Chondrocyte (in vitro differentiated cells): ENCODE results near the gene EIF4A3. TPM values are rescaled to one million over a fixed set of nuclear protein-coding genes. Genes with fewer than 3 reads are reported as not detected.
A peak's percentile ranks its signal among the peaks of the same experiment; 100 is the strongest.
"Not testable (repeated sequence)": the region's sequence is repeated elsewhere in the genome, so short reads cannot be mapped to it uniquely, and the experiment has no call there.

ENCODE experiments used
- DNase-seq: peaks from one replicate; pipeline ENCODE4 v3.0.0; 2021; ENCODE audit warnings: mixed read lengths, low spot score
- H3K27ac Mint-ChIP-seq: one replicate; pipeline ENCODE4 v1.8.0; 2021; ENCODE audit warnings: mild to moderate bottlenecking, moderate library complexity, mixed read lengths; ENCODE audit not compliant: unreplicated experiment
- H3K27me3 Mint-ChIP-seq: 2 replicates; pipeline ENCODE4 v1.8.0; 2021; ENCODE audit warnings: low read depth, mixed read lengths
- H3K36me3 Mint-ChIP-seq: 2 replicates; pipeline ENCODE4 v1.8.0; 2021; ENCODE audit warnings: low read depth, mixed read lengths
- H3K4me1 Mint-ChIP-seq: 2 replicates; pipeline ENCODE4 v1.8.0; 2021; ENCODE audit warnings: low read depth, mild to moderate bottlenecking, mixed read lengths
- H3K4me3 Mint-ChIP-seq: one replicate; pipeline ENCODE4 v1.8.0; 2021; ENCODE audit warnings: mild to moderate bottlenecking, moderate library complexity, mixed read lengths; ENCODE audit not compliant: unreplicated experiment
- H3K9me3 Mint-ChIP-seq: 2 replicates; pipeline ENCODE4 v1.8.0; 2021; ENCODE audit warnings: low read depth, mixed read lengths
- CTCF ChIP-seq: fragments of 200-600 bp; sonication (generic); IDR thresholded peaks from 2 replicates; pipeline ENCODE4 v1.5.0; 2021; ENCODE audit warnings: antibody characterized with exemption, mild to moderate bottlenecking, moderate library complexity
- total RNA-seq: library from RNA; stranded (reverse); gene quantifications from 3 replicates; pipeline ENCODE4 v1.2.1, GENCODE V29; 2021

EIF4A3 gene
- total RNA-seq, 1 donor from 2014 or later = 64.0 TPM

DNA sequence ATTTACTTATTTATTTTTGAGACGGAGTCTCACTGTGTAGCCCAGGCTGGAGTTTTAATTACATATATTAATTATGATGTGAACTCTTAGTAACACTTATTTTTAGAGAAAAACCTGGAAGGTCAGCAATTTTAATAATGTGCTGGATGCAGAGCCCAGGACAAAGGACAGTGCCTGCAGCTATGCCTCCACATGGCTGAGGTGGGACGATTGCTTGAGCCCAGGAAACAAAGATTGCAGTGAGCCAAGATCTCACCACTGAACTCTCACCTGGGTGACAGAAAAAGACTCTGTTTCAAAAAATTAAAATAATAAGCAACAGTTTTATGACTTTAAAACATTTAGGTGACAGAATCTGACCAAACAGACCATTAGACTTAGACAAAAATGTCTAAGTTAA, 11.9 kb upstream of the EIF4A3 start:
- H3K36me3 Mint-ChIP-seq = no peaks in the 10 kb centered on the region
- H3K9me3 Mint-ChIP-seq = peaks cover 10% of the 10 kb centered on the region
- H3K27ac Mint-ChIP-seq = no peak overlapping the region
- TF ChIP-seq CTCF = no peak
- H3K4me1 Mint-ChIP-seq = peaks cover 3% of the 10 kb centered on the region
- no peak for DNase-seq
- peaks cover 3% of the 10 kb centered on the region for H3K27me3 Mint-ChIP-seq
- H3K4me3 Mint-ChIP-seq = no peak overlapping the region

GRCh38 chr17:80155600-80155999, 8.7 kb upstream of the EIF4A3 start:
- H3K4me3 Mint-ChIP-seq, DNase-seq, H3K27ac Mint-ChIP-seq, H3K27me3 Mint-ChIP-seq, H3K36me3 Mint-ChIP-seq: not testable (repeated sequence)
- H3K9me3 Mint-ChIP-seq = peaks cover 10% of the 10 kb centered on the region
- peaks cover 27% of the 10 kb centered on the region for H3K4me1 Mint-ChIP-seq

- Mint-ChIP-seq H3K36me3 (no peaks in the 10 kb centered on the region), H3K9me3 (peaks cover 10% of the 10 kb centered on the region), H3K4me3 (no peak overlapping the region), H3K27me3 (no peaks in the 10 kb centered on the region), H3K4me1 (peaks cover 33% of the 10 kb centered on the region), H3K27ac (no peak overlapping the region)
- no peak for TF ChIP-seq CTCF
- DNase-seq = no peak
These were observed 7.2 kb upstream of the EIF4A3 start for GRCh38 chr17:80154166-80154565.

GRCh38 chr17:80153004-80153403, 6.1 kb upstream of the EIF4A3 start:
- H3K36me3 Mint-ChIP-seq = no peaks in the 10 kb centered on the region
- DNase-seq = no peak
- H3K4me3 Mint-ChIP-seq = no peak overlapping the region
- no peak overlapping the region for H3K27ac Mint-ChIP-seq
- no peaks in the 10 kb centered on the region for H3K27me3 Mint-ChIP-seq
- peaks cover 41% of the 10 kb centered on the region for H3K4me1 Mint-ChIP-seq
- H3K9me3 Mint-ChIP-seq = peaks cover 10% of the 10 kb centered on the region
- no peak for TF ChIP-seq CTCF

DNA sequence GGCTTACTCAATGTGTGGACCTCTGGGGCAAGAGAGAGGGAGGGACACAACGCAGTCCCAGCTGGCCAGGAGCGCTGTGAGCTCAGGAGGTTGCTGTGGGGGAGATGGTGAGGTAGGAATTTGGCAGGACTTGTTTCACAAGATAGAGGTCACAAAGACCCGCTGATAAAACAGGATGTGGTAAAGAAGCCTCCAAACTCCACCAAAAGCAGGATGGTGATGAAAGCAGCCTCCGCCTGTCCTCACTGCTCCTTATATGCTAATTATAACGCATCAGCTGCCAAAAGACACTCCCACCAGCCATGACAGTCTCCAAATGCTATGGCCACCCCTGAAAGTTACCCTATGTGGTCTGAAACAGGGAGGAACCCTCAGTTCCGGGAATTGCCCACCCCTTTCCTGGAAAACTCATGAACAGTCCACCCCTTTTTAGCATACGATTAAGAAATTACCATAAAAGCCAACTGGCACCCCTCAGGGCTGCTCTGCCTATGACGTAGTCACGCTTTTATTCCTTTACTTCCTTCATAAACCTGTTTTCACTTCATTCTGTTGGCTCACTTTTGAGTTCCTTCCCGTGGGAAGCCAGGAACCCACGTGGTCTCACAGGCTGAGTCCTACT, 5.3 kb upstream of the EIF4A3 start:
- Mint-ChIP-seq H3K36me3 (no peaks in the 10 kb centered on the region), H3K4me3 (no peak overlapping the region), H3K27ac (peak overlapping the region; percentile 88), H3K27me3 (no peaks in the 10 kb centered on the region), H3K4me1 (peaks cover 40% of the 10 kb centered on the region), H3K9me3 (peaks cover 10% of the 10 kb centered on the region)
- TF ChIP-seq CTCF = no peak
- no peak for DNase-seq

DNA sequence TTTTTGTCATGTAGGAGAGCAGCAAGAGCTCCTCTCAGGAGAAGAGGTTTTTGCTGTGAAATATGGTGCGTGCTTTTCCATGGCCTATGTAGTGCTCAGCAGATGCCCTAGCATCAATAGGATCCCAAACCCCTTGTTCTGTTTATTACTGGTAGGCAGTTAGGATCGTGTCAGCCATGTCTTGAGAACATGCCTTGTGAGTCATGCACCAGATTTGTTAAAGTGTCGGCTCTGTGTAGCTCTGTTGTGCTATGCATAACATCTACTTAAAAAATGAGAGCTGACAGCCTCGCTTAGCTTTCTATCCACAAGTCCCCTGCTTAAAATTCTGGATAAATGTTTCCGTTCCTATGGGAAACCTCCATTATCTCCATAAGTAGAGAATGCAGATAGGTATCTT, 4.4 kb upstream of the EIF4A3 start:
- no peaks in the 10 kb centered on the region for H3K36me3 Mint-ChIP-seq

More for the DNA sequence above, 4.4 kb upstream of the EIF4A3 start:
- no peak for DNase-seq
- H3K4me1 Mint-ChIP-seq = peaks cover 40% of the 10 kb centered on the region
- H3K27me3 Mint-ChIP-seq = no peaks in the 10 kb centered on the region
- peak overlapping the region; percentile 88 for H3K27ac Mint-ChIP-seq
- TF ChIP-seq CTCF = no peak
- H3K4me3 Mint-ChIP-seq = peak overlapping the region; percentile 41
- peaks cover 10% of the 10 kb centered on the region for H3K9me3 Mint-ChIP-seq
